GM19397 (cell line): ENCODE measurements around the gene FBXO10.

Experiments used
- ATAC-seq: cut with Tn5 transposase; IDR thresholded peaks from one replicate; pipeline ENCODE4 v1.9.1; 2021; ENCODE audit warnings: mild to moderate bottlenecking, moderate library complexity; ENCODE audit not compliant: unreplicated experiment

FBXO10 gene

DNA sequence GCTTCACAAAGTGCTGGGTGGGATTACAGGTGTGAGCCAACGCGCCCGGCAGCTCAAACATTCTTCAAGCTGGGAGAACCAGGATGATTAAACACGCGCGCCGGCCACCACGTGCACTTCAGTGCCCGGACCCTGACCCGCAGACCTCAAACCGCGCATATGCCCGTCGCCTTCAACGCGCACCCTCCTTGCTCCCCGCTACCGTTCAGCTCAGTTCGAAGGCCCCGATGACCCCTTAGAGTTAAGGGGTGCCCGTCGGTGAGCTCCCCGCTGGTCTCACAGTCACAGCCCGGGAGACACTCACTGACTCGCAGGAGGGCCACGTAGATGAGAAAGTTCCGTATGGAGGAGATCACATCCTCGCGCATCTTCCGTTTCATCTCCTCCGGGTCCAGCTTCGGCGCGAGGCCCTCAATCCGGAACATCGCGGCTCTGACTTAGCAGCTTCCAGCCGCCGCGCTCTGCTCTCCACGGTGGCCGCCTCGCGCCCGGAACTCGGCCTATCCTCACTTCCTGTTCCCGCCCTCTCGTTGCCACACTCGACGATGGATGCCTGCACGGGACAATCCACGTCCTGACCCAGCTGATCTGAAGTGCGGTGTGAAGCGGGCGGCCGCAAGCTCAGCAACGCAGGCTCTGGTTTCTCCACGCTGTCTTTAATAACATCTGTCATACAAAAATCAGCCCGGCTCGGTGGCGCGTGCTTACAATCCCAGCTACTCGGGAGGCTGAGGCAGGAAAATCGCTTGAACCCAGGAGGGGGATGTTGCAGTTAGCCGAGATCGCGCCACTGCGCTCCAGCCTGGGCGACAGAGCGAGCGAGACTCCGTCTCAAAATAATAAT, 16.1 kb upstream of the FBXO10 start, which contains the start of gene TOMM5:
TSS of gene TOMM5 (minus strand) at position 490 of the 844 bp plus-strand sequence. CDS start at position 425, 65 bp downstream.
- peak; percentile 93 for ATAC-seq

DNA sequence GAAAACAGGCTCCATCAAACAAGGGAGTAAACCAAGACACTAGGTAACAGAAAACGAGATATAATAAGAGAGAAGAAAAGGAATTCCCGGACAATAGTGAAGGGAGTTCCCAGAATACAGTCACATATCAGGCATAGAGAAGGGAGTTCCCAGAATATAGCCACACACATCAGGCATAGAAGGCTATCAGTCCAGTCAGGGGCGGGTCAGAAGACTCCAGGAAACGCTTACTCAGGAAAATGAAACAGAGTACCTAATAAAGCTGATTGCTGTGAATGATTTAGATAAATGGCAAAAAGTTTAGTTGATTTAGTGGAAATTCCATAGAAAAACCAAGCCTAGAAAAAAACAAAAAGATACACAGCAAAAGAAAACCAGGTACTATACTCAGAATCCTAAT, 11.3 kb upstream of the FBXO10 start:
- ATAC-seq, result no peak

DNA sequence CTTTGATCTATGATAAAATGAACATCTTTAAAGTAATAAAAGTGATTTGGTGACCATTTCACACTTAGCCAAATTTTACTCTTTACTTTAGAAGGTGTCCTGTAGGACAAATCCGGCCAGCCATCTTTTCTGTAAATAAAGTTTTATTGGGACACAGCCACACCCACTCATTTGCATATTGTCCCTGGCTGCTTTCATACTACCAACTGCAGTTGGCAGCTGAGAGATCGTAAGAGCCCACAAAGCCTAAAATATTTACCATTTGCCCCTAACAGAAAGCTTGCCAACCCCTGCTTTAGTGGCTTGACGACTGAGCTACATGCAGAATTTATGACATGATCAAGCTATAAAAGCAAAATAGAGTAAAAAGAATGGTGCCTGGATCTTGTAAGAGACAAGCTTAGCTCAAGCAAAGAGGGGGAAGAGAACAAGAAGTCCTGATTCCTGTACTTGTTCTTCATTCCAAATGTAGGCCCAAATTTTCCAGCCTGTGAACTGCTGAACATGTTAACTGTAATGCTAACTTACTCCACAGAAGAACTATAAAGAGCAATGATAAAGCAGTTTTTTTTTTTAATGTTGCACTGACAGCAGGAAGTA, 7.4 kb upstream of the FBXO10 start:
- no peak for ATAC-seq

GRCh38 chr9:37582548-37583157, 6.5 kb upstream of the FBXO10 start:
- no peak for ATAC-seq

DNA sequence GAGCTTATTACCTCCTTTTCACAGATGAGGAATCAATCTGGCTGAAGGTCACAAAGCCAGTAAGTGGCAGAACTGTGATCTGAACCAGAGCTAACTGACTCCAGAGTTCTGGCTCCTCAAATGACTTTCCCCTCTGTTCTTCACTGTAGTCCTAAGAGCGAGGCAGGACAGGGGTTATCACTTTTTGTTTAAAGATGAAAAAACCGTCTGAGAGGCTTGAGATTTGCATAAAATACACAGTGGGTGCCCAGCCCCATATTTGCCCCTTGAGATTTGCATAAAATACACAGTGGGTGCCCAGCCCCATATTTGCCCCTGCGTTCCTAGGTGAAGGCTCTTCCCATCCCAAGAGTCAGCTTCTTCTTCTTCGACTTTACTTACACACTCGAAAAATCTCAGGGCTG, 667 bp downstream of the FBXO10 start:
- peak; percentile 55 for ATAC-seq

DNA sequence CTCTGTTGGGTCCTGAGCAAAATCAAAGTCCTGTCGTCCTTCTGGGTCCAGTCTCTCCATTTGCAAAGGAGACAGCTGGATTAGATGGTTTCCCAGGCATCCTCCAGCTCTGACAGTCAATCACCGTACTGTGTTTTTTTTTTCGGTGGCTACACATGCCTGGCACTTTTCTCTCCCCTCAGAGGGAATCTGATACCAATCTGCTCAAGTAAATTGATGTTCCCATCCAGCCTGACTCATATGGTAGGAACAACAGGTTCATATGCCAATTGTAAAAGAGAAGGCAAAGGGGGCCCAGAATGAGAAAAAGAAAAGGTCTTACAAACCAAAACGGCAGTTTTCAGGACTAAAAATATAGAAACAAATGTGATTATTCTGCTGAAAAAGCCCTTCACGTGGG, 1.2 kb downstream of the FBXO10 start:
- no peak for ATAC-seq

GRCh38 chr9:37574241-37574721, 1.9 kb downstream of the FBXO10 start:
- no peak for ATAC-seq

- no peak for ATAC-seq
Observed at GRCh38 chr9:37571282-37571681, 4.9 kb downstream of the FBXO10 start.

DNA sequence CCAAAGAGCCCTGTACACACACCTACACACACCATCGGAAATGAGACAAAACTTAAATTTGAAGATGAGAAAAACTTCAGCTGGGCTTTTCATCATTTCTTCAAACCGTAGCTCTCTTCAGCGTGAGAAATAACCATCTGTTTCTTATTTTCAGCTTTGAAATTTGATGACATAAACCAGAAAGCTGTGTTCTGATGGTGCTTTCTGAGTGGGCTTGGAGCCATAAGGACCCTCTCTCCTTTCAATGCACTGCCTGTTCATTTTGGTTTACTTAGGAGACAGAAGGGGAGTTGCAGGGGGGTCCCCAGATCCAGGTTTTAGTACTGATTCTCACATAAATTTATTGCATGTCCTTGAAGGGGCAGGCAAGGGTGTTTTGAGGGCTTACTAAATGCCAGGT, 9.5 kb downstream of the FBXO10 start:
- ATAC-seq, result no peak

DNA sequence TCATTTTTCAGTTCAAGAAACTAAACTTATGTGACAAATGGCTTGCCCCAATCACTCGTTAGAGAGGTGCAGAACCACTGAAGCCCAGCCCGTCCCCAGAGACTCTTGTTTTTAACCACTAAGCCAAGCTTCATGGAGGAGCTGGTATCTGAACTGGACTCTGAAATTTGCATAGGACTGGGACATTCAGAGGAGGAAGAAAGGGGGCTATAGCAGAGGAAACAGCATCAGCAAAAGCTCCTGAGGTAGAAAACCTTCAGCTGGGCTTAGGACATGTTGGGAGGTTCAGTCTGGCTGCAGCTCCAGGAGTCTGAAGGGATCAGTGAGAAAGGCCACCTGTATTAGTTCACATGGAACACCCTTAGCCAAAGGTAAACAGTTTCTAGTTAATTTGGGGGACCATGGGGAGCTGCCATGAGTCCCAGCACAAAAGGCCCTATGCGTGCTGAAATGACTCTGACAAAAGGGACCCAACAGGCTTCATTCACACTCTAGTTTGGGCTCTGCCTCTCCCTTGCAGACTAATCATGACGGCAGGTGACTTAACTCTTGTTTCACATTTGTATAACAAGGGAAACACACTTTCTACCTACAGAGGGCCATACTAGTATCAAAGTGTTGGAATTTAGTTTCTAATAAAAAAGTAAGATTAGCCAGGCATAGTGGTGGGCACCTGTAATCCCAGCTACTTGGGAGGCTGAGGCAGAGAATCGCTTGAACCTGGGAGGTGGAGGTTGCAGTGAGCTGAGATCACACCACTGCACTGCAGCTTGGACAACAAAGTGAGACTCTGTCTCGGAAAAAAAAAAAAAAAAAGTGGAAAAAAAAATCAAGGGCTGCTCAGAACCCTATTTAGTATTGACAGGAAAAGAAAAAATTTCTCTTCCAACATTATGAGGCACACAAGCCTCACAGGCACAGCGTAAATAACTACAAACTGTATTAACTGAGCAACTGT, 10.2 kb downstream of the FBXO10 start:
- peak; percentile 73 for ATAC-seq

DNA sequence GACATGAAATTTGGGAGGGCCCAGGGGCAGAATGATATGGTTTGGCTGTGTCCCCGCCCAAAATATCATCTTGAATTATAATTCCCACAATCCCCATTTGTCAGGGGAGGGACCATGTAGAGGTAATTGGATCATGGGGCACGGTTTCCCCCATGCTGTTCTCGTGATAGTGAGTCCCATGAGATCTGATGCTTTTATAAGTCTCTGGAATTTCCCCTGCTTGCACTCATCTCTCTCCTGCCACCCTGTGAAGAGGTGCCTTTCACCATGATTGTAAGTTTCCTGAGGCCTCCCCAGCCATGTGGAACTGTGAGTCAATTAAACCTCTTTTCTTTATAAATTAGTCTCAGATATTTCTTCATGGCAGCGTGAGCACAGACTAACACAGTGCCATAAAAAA, 11.3 kb downstream of the FBXO10 start:
- no peak for ATAC-seq

DNA sequence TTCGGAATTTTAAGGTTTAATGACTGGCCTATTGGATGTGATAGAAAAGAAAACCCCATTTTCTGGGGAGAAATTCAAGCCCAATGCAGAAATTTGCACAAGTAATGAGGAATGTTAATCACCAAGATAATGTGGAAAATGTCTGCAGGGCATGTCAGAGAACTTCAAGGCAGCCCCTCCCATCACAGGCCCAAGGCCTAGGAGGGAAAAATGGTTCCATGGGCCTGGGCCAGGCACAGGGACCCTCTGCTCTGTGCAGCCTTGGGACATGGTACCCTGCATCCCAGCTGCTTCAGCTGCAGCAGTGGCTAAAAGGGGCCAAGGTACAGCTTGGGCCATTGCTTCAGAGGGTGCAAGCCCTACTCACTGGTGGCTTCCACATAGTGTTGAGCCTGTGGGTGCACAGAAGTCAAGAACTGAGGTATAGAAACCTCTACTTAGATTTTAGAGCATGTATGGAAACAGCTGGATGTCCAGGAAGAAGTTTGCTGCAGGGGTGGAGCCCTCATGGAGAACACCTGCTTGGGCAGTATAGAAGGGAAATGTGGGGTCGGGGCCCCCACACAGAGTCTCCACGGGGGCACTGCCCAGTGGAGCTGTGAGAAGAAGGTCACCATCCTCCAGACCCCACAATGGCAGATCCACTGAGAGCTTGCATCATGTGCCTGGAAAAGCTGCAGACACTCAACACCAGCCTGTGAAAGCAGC, 12.2 kb downstream of the FBXO10 start:
- ATAC-seq, result no peak

GRCh38 chr9:37562826-37563225, 13.4 kb downstream of the FBXO10 start:
- ATAC-seq, result no peak

GRCh38 chr9:37561682-37562081, 14.5 kb downstream of the FBXO10 start:
- ATAC-seq, result no peak

- no peak for ATAC-seq
Observed at GRCh38 chr9:37559855-37560592, 16.2 kb downstream of the FBXO10 start.

DNA sequence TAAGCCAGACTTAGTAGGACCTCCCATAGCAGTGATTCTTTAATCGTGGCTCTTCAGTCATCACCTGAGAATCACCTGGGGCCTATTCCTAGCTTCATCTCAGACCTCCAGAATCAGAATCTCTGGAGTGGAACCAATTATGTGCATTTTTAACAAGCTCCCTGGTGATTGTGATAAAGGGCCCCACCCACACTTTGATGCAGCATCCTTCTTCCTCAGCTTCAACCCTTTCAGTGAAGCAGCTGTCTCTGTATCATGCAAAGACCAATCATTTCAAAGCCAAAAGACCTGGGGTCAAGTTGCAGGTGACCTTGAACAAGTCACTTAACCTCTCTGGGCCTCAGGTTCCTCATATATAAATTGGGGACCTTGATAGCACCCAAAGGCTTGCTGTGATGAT, 17.1 kb downstream of the FBXO10 start:
- ATAC-seq, result no peak

DNA sequence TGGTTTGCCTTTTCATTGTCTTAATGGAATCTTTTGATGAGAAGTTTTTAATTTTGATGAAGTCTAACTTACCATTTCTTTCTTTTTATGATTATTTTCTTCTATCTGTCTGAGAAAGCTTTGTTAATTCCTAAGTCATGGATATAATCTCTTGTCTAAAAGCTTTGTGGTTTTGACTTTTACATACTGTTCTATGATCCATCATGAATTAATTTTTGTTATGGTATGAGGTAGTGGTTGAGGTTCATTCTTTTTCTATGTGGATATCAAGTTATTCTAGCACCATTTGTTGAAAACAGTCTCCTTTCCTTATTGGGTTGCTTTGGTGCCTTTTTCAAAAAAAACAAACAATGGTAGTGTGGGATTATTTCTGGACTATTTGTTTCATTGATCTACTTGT, 20.4 kb downstream of the FBXO10 start:
- ATAC-seq, result no peak

DNA sequence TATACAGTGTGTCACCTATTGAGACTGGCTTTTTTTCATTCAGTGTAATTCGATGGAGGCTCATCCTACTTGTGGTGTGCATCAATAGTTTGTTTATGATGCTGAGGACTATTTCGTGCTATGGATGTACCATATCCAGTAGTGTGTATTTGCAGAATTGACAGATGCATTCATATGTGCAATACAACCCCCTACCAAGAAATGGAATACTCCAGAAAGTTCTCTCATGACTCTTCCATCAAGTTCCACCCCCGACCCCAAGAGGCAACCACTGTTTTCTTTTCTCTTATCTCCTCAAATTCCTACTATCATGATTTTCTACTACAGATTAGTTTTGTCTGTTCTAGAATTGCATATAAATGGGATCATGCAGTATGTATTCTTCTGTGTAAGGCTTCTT, 21.9 kb downstream of the FBXO10 start:
- ATAC-seq, result no peak

- no peak for ATAC-seq
Observed at GRCh38 chr9:37551888-37552287, 24.3 kb downstream of the FBXO10 start.
